Left lung (tissue), 10 donors: Measurements from ENCODE around the gene KNTC1. TPM values are rescaled to one million over a fixed set of nuclear protein-coding genes. Genes with fewer than 3 reads are reported as not detected.
A peak's percentile ranks its signal among the peaks of the same experiment; 100 is the strongest.

Source experiments
- ATAC-seq: fragments of 200-7000 bp; cut with Tn5 transposase; one replicate; pipeline ENCODE4 v1.9.1; 2020; ENCODE audit warnings: moderate library complexity
- DNase-seq, 4 donors: peaks; one replicate each; pipeline ENCODE4 v3.0.0-alpha.2; 2013 to 2020
- H3K27ac ChIP-seq, 2 donors: fragments of 200-600 bp; sonication (generic) in 1 of 2; one replicate each; pipeline versions ENCODE4 v1.5.0 to v1.8.0; 2020 to 2021
- H3K27me3 ChIP-seq, 2 donors: fragments of 200-600 bp; sonication (generic) in 1 of 2; one replicate each; pipeline versions ENCODE4 v1.5.0 to v1.8.0; 2020 to 2021
- H3K36me3 ChIP-seq, 2 donors: fragments of 200-600 bp; sonication (generic) in 1 of 2; one replicate each; pipeline versions ENCODE4 v1.5.0 to v1.8.0; 2020 to 2021
- H3K4me1 ChIP-seq, 2 donors: fragments of 200-600 bp; one replicate each; pipeline ENCODE4 v1.8.0; 2021
- H3K4me3 ChIP-seq, 2 donors: fragments of 200-600 bp; sonication (generic) in 1 of 2; one replicate each; pipeline versions ENCODE4 v1.5.0 to v1.8.0; 2020 to 2021; ENCODE audit warnings: mild to moderate bottlenecking in 1 of 2
- H3K9me3 ChIP-seq, 2 donors: fragments of 200-600 bp; sonication (generic) in 1 of 2; one replicate each; pipeline versions ENCODE4 v1.5.0 to v1.8.0; 2020 to 2021
- intact Hi-C, 2 donors: fragments of 100-400 bp; cut with DNase I; formaldehyde crosslinking; loops; one replicate each; pipeline versions ENCODE4 v1.11.2 to v1.14.2; 2022
- polyA plus RNA-seq, 6 donors: library from polyadenylated mRNA; unstranded; fragments of 120-200 nt; gene quantifications; one replicate each; pipeline ENCODE4 v1.2.1, GENCODE V29; 2013; ENCODE audit not compliant: insufficient read length in 6 of 6
- total RNA-seq, 2 donors: library from RNA; stranded (reverse); fragmentation: NEBNext Ultra II Directional; extraction: Animal tissue kit (Norgen Biotek cat#: 25700); gene quantifications; one replicate each; pipeline ENCODE4 v1.2.1, GENCODE V29; 2021
- TF ChIP-seq, protein P1 (sequence below), 2 donors: fragments of 200-600 bp; sonication (generic) in 1 of 2; IDR thresholded peaks; one replicate each; pipeline versions ENCODE4 v1.5.0 to v1.8.0; 2021; ENCODE audit warnings: antibody characterized with exemption in 2 of 2
- donor health status: DM: no; HTN: yes; CAD: no.
- donor health status: DM: no; HTN: no; CAD: no.

The KNTC1 gene
- total and polyA plus RNA-seq, 8 donors: 13.6 to 64.7 (median 53.9) TPM

DNA sequence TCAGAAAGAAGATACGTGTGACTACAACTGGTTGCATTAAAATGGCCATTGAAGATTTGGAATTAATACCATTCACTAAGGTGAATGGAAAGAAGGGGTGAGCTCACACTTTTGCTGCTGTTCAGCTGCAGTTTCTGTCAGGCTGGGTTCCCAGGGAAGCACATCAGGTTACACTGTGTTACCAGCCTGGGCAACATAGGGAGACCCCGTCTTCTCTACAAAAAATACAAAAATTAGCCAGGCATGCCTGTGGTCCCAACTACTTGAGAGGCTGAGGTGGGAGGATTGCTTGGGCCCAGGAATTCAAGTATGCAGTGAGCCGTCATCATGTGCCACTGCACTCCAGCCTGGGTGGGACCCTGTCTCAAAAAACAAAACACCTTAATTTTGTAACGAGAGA is 13.4 kb upstream of the KNTC1 start:
- TF ChIP-seq, protein P1, sequence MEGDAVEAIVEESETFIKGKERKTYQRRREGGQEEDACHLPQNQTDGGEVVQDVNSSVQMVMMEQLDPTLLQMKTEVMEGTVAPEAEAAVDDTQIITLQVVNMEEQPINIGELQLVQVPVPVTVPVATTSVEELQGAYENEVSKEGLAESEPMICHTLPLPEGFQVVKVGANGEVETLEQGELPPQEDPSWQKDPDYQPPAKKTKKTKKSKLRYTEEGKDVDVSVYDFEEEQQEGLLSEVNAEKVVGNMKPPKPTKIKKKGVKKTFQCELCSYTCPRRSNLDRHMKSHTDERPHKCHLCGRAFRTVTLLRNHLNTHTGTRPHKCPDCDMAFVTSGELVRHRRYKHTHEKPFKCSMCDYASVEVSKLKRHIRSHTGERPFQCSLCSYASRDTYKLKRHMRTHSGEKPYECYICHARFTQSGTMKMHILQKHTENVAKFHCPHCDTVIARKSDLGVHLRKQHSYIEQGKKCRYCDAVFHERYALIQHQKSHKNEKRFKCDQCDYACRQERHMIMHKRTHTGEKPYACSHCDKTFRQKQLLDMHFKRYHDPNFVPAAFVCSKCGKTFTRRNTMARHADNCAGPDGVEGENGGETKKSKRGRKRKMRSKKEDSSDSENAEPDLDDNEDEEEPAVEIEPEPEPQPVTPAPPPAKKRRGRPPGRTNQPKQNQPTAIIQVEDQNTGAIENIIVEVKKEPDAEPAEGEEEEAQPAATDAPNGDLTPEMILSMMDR (IDR thresholded peaks at IDR 0.05): no peak
- Histone ChIP-seq H3K27ac (no peak overlapping the region), H3K4me1 (no peaks in the 10 kb centered on the region), H3K36me3 (peaks cover 12 to 100% of the 10 kb centered on the region in 2 donors), H3K9me3 (no peaks in the 10 kb centered on the region), H3K4me3 (no peak overlapping the region), H3K27me3 (no peaks in the 10 kb centered on the region)
- no peak for ATAC-seq
- DNase-seq: no peak
- intact Hi-C loops: no loop called here

DNA sequence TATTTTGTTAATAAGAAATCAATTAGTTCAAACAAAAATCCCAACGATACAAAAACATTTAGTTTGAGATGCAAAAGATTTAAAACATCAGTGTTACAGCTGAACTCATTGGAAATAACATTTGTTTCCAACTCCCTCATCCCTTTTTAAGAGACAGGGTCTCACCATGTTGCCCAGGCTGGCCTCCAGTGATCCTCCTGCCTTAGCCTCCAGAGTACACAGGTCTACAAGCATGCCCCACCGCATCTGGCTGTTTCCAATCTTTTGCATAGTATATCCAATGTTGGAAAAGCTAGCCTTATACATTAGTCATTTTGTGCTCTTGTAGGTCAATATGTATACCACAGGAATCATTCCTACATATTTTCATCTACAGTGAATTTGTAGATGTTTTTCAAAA is 11.8 kb upstream of the KNTC1 start:
- intact Hi-C loops: no loop called here
- TF ChIP-seq, protein P1 (IDR thresholded peaks at IDR 0.05): no peak
- H3K36me3 ChIP-seq: peaks cover 12 to 100% of the 10 kb centered on the region in 2 donors
- no peaks in the 10 kb centered on the region for H3K9me3 ChIP-seq
- ATAC-seq (no peak), DNase-seq (no peak)
- H3K27ac ChIP-seq: no peak overlapping the region
- no peak overlapping the region for H3K4me3 ChIP-seq
- no peaks in the 10 kb centered on the region for H3K4me1 ChIP-seq
- no peaks in the 10 kb centered on the region for H3K27me3 ChIP-seq

DNA sequence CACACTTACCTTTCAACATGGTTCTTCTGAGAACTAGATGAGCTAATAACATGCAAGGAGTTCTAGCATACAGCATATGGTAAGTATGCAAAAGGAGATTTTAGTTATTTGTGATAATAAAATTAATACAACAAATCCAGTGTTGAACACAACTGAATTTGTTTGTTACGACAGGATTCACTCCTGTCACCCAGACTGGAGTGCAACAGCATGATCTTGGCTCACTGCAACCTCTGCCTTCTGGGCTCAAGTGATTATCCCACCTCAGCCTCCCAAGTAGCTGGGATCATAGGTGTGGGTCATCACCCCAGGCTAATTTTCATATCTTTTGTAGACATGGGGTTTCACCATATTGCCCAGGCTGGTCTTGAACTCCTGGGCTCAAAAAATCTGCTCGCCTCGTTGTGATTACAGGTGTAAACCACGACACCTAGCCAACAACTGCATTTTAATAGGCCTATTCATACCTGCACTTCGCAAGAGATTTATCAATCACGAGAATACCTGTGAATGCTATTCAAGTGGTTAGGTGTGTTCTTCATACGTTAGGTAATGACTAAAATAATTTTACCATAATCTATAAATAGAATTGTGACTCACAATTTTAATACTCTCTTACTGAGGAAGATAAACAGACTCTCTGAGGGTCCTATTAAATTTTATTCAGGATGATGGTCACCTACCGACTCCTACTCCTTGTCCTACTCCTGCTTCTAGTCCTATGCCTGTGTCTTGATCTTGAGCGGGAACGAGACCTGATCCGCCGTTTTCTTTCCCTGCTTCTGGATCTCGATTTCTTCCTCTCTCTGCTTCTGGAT is 10.3 kb upstream of the KNTC1 start:
- Histone ChIP-seq H3K4me1 (peaks cover 0 to 5% of the 10 kb centered on the region in 2 donors), H3K27ac (no peak overlapping the region), H3K36me3 (peaks cover 17 to 100% of the 10 kb centered on the region in 2 donors), H3K4me3 (no peak overlapping the region), H3K9me3 (no peaks in the 10 kb centered on the region), H3K27me3 (no peaks in the 10 kb centered on the region)
- TF ChIP-seq, protein P1 (IDR thresholded peaks at IDR 0.05): no peak
- DNase-seq: no peak
- no peak for ATAC-seq
- intact Hi-C loops: no loop called here

DNA sequence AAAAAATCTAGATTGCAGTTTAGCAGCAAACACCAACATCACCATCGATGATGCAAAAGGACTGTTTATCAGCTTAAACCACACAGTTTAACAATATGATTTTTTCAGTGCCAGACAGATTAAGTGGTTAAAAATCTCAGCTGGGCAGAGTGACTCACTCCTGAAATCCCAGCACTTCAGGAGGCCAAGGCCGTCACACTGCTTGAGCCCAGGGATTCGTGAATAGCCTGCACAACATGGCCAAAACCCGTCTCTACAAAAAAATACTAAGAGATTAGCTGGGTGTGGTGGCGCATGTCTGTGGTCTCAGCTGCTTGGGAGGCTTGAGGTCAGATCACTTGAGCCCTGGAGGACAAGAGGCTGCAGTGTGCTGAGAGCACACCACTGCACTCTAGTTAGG is 9.2 kb upstream of the KNTC1 start:
- H3K4me3 ChIP-seq: no peak overlapping the region
- no peaks in the 10 kb centered on the region for H3K9me3 ChIP-seq
- H3K36me3 ChIP-seq: peaks cover 17 to 100% of the 10 kb centered on the region in 2 donors
- intact Hi-C loops: no loop called here
- TF ChIP-seq, protein P1 (IDR thresholded peaks at IDR 0.05): no peak
- ATAC-seq (peak; percentile 90), DNase-seq (peak in 1 of 4 donors; percentile 44)
- H3K4me1 ChIP-seq: peaks cover 6 to 16% of the 10 kb centered on the region in 2 donors
- no peak overlapping the region for H3K27ac ChIP-seq
- H3K27me3 ChIP-seq: no peaks in the 10 kb centered on the region

DNA sequence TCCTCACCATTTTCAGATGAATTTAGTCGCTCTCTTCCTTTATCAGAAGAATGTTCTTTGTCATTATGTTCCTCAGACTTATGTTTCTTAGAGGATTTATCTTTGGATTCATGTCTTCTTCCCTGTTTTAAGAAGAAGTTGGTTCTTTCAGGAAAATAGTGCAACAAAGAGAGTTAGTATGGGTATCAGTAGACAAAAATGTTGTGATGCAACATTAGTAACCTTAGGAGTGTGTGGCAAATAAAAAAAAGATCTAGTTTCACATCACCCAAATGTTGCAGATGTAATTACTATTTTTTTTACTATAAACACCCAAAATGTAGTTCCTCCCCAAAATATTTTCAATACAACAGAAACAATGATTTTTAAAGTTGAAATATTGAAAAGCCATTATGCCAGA is 8.1 kb upstream of the KNTC1 start:
- no peak for ATAC-seq
- Histone ChIP-seq H3K27ac (no peak overlapping the region), H3K4me3 (no peak overlapping the region), H3K9me3 (no peaks in the 10 kb centered on the region), H3K4me1 (peaks cover 16 to 27% of the 10 kb centered on the region in 2 donors), H3K27me3 (no peaks in the 10 kb centered on the region), H3K36me3 (peaks cover 13 to 91% of the 10 kb centered on the region in 2 donors)
- intact Hi-C loops: no loop called here
- TF ChIP-seq, protein P1 (IDR thresholded peaks at IDR 0.05): no peak
- no peak for DNase-seq
